A673 (cell line): ENCODE results near the gene SPEG.

ENCODE experiments used
- CTCF ChIP-seq: fragments of 300-800, 200-600 bp; sonication (generic); conservative IDR thresholded peaks from 2 replicates; pipeline ENCODE4 v1.5.1; 2017; ENCODE audit warnings: low read depth, mild to moderate bottlenecking, antibody characterized with exemption, low read length, moderate library complexity, mixed read lengths
- EZH2 ChIP-seq: fragments of 200-600 bp; sonication (generic); IDR thresholded peaks from 2 replicates; pipeline ENCODE4 v1.6.1; 2017; ENCODE audit warnings: borderline replicate concordance, low read depth, mild to moderate bottlenecking, mixed read lengths, antibody characterized with exemption, low read length; ENCODE audit not compliant: poor library complexity, severe bottlenecking

GRCh38 chr2:219494952-219495530, 60.4 kb downstream of the SPEG start:
- TF ChIP-seq CTCF (no peak; the same call in 1 of the 2 replicates), EZH2 (no peak)
